Inflammatory macrophage (primary cell): ENCODE data around the gene PTGES3L.
A peak's percentile ranks its signal among the peaks of the same experiment; 100 is the strongest.

Source experiments
- DNase-seq, 2 donors: peaks; one replicate each; pipeline ENCODE4 v3.0.0-alpha.2; 2020 to 2022
- total RNA-seq, 18 experiments: gene quantifications; one replicate each; lab custom pipeline; 2026; ENCODE audit warnings: mixed read lengths in 6 of 18, inconsistent platforms in 2 of 18; lab: John Stamatoyannopoulos, UW

The PTGES3L gene
- total RNA-seq = 0.08 to 1.8 (median 0.38) reads per million in 18 experiments

DNA sequence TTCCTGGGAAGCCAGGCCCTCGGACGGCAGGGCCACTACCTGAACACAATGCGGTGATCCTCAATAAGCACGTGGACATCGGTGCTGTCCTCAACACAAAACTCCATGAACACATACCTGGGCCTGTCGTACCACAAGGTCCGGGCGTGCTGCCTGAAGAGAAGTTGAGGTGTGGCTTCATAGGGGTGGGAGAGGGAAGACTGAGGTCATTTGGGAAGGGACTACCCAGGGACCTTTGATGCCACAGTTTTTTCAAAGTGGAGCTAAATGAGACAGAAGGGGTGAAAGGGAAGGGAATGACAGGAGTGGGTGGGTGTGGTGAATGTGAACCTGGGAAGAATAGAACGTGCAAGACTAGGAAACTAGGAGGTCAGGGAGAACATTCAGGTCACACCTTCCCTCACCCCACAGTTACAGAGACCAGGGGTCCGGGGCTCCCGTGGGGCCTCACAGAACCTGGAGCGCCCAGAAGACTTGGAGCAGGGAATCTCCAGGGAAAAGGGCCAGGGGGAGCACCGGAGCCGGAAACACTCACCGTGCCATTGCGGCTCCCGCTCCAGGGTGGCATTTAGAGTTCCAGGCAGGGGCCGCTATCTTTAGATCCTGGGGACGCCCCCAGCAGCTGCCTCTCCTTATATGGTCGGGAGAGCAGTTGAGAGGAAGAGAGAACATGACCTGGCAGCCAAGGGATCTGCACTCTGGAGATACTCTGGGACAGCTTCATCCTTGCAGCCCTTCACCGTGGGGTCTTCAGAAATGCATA is at the start of gene PTGES3L:
Gene PTGES3L (minus strand): TSS at position 570 of the 763 bp plus-strand sequence. CDS start 27 bp downstream, at position 543.
- peak; percentile 2 to 41 for DNase-seq

DNA sequence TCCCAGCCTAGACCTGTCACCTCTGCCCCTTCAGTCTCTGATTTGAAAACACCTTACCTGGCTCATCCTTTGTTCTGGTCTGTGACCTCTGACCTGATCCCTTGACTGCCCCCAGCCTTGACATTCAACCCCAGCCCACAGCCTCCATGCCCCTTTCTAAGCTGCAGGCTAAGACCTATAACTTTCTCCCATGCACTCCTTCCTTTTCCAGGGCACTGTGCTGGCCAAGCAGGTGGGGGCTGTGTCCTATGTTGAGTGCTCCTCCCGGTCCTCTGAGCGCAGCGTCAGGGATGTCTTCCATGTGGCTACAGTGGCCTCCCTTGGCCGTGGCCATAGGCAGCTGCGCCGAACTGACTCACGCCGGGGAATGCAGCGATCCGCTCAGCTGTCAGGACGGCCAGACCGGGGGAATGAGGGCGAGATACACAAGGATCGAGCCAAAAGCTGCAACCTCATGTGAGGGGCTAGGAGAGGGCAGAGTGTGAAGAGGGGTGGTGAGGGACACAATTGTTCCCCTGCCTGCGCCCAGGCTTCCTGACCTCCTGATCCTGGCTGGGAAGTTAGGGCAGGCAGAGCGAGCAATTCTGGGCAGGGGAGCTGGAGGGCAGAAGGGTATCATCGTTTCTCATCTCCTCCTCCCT is 48.5 kb upstream of the PTGES3L start:
- no peak for DNase-seq

DNA sequence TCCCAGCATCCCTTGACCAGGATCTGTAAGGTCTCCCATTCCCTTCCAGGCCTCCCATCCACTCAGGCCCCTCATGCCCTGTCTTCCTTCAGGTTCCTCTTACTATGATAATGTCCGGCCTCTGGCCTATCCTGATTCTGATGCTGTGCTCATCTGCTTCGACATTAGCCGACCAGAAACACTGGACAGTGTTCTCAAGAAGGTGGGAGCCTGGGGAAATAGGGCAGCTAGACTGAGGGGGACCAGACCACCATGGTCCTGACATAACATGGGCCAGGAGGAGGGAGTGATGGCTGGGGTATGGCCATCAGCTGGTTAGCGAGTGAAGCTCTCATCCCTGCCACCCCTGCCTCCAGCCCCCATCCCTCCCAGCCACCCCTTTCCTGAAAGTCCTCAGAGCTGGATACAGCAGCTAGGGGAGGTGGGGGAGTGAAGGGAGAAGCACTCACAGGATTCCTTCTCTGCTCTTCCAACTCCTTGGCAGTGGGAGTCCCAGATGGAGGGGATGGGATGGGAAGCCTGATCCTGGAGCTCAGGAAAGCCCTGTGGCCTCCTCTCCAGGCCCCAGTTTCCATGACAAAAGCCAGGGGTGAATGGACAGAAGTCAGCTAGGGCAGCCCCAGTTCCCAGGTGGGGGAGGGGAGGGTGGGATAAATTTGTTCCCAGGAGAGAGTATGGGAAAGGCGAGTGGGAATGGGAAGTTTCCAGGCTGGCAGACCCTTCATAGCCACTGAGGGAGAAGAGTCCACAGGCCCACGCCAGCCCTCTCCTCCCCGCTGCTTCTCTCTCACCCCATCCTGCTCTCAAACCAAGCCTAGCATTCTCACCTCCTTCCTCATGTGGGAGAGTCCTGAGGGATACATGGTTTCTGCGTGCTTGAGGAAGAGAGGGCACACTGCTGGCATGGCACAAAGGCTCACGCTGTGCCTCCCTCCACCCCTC is 47.5 kb upstream of the PTGES3L start:
- no peak for DNase-seq

DNA sequence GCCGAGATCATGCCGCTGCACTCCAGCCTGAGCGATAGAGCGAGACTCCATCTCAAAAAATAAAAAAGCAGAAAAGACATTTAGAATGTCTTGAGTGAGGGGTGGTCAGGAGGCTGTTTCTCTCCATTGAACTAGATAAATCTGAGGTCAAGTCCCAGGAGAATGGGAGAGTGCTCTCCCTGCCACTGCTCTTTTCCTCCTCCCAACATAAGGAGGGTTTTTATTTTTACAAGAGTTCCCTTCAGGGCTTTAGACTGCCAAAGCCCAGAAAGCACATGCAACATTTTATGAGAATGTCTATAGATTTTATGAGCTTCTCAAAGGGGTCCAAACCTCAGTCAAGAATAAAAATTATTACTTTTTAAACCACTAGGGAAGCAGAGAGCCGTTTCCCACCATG is 46.7 kb upstream of the PTGES3L start:
- no peak for DNase-seq

DNA sequence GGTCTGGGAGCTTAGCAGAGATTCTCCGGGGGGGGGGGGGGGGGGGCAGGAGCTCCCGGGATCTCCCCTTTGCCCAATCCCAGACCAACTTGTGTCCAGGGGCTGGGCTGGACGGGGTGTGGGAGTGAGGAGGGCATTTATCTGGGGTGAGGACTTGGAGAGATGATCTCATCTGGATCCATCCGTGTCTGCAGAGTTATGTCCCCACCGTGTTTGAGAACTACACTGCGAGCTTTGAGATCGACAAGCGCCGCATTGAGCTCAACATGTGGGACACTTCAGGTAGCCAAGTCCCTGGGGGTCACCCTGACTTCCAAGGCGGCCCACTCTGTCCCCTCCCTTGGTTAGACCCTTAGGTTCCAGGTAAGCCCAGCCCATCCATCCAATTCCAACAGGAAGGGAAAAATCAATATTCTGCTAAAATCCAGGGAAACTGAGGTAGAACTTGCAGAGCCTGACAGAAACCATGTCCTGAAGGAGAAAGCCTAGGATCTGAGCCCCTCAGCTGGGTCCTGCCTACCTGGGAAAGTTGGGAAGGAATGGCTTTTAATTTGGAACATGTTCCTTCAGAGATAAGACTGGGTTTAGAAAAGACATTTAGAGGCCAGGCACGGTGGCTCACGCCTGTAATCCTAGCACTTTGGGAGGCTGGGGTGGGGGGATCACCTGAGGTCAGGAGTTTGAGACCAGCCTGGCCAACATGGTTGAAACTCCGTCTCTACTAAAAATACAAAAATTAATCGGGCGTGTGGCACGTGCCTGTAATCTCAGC is 46.1 kb upstream of the PTGES3L start:
- DNase-seq = no peak

DNA sequence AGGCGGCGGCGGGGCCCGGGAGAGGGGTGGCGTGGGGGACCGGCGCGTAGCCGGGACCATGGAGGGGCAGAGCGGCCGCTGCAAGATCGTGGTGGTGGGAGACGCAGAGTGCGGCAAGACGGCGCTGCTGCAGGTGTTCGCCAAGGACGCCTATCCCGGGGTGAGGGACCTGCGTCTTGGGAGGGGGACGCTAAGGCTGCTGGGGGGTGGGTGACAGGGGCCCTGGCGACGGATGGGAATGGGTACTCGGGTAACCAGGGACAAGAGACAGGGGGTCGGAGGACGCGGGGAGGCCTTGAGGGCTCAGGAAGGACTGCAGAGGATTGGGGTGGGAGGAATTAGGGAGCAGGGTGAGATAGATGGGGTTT is 45.4 kb upstream of the PTGES3L start:
- DNase-seq = no peak

DNA sequence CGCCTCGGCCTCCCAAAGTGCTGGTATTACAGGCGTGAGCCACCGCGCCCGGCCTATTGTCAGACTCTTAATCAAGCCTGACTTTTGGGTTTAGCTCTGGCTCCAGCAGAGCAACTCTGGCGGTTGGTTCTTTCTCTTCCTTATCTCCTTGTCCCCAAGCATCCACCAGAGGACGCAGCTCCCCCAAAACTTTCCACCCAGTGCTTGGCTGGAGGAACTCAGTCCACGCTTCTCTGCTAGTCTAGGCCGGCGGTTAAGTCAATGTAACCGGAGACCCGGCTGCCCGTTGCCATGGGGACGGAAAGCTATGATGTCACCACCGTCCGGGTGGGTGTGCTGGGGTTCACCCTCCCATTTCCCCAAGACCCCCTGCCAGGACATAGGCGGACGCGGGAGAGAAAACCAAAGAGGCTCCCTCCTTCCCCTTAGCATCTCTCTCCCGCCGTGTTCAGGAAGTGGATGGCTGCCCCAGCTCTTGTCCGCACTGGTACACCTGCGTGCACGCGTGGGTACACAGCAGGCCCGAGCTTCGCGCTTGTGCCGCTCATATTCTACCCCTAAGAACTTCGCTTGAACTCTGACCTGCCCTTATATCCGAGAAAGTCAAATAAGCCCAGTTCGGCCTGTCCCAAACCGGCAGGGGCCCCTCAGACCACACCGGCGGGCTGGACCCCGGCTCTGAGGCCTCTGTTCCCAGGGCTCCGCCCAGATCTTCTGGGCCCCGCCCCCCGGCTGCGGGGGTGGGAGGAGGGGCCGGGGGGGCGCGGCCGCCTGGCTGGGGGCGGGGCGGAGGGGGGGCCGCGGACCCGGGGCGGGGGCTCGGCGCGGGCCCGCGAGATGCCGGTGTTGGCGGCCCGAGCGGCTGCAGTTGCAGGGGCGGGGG is 44.8 kb upstream of the PTGES3L start, which contains the start of gene RND2:
Gene RND2 (plus strand): TSS at position 825 of the 883 bp plus-strand sequence. CDS start 117 bp downstream, outside the sequence.
- peak; percentile 89 for DNase-seq

DNA sequence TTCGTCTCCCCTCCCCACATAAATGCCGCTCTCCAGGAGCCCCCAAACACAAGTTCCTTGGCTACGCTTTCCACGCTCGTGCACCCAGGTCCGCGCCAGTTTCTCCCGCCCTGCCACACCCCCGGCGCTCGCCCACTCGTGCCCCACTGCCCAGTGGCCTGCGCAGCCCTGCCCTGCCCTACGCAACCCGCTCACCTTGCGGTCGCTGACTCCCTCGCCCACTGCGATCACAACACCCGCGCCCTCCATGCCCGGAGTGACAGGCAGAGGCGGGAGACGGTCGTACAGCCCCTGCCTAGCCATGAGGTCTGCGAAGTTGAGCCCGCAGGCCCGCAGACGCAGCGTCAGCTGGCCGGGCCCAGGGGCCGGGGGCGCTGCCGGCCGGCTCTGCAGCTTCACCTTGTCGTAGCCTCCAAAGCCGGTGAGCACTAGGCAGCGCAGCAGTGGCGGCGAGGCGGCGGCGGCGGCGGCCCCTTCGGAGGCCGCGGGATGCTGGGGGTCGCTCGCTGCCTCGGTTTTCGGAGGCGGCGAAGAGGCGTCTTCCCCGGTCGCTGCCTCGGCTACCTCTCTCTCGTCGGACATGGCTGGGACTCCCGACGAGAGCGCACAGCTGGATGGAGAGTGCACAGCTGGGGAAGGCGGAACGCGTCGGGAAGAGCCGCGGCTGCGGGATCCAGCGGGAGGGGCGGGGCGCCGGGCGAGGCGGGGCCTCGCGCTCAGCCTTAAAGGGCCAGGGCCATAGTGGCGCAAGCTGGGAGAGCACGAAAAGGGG is 42.0 kb upstream of the PTGES3L start, which contains the start of gene VAT1:
Gene VAT1 (minus strand): TSS at position 645 of the 772 bp plus-strand sequence. CDS start 63 bp downstream, at position 582.
- peak; percentile 78 to 86 for DNase-seq

DNA sequence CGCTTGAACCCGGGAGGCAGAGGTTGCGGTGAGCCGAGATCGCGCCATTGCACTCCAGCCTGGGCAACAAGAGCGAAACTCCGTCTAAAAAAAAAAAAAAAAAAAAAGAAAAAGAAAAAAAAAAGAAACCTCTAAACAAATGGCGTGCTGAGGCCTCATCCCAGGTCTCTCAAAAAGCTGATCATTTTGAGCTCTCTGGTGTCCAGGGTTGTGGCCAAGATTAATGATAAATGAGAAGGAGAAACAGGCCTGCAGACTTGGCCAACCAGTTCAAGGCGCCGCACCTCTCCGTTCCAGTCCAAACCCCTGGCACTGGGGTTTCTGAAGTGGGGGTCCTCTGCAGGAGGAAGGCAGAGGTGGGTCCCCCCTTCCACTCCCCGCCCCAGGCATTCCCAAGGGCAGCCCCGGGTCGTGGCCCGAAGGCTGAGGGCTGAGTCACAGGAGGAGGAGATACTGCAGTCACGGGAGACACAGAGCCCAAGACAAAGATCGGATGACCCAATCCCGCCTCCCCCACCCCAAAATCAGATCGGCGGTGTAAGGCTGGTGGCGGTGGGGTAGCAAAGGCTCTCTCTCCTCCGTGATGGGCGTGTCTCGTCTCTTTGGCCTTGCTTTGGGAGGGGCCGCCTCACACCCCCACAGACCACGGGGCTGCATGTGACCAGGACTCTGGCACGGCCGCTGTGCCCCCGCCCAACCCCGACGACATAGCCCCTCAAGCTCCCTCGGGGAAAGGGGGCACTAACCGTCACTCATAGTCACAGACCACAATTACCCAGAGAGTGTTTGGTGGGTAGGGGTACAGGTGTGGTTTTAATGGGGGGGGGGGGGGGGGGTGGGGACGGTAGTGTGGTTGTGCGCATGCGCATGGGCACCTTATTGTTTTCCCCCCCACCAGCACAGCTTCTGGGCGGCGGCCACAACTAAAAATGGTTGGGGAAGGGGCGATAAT is 41.2 kb upstream of the PTGES3L start:
- DNase-seq = peak; percentile 86 to 92

DNA sequence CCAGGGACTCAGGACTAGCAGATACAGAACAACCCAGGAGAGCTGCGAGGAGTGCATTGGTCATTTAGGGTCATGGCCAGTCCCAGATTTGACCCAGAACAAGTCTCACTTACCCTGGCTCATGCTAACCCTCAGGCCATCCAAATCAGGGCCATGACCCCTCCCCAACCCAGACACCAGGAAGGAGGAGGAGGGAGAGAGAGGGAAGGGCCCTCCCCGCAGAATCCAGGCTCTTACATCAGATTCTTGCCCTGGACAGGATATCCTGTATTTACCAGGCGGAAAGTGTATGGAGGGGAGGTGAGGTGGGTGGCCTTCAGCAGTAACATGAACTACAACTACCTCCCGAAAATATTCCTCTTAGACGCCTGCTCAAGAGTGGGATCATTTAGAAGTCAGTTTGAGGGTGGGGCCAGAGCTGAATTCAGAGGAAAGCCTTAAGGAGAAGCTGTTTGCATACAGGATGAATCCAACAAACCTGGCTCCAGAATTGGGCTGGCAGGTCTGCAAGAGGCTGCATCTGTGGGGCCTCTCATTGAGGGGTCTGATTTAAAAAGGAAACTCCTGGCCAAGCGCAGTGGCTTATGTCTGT is 40.2 kb upstream of the PTGES3L start:
- DNase-seq = peak in 1 of 2 donors; percentile 31

DNA sequence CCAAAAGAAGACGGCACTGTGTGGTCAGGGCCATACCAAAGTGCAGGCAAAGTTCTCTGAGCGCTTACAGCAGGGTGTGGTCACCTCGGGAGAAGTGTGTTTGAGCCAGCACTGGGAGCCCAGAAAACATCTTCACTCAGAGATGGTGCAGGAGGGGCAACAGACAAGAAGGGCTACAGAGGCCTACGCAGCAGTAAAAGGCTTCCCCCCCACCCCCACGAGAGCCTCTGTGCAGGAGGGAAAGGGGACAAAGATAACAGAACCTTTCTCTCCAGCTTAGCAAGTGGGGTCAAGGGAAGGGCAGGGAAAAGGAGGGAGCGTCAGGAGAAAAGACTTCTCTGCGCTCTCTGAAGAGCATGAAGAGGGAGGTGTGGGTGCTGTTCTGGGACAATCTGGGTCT is 39.5 kb upstream of the PTGES3L start:
- no peak for DNase-seq

DNA sequence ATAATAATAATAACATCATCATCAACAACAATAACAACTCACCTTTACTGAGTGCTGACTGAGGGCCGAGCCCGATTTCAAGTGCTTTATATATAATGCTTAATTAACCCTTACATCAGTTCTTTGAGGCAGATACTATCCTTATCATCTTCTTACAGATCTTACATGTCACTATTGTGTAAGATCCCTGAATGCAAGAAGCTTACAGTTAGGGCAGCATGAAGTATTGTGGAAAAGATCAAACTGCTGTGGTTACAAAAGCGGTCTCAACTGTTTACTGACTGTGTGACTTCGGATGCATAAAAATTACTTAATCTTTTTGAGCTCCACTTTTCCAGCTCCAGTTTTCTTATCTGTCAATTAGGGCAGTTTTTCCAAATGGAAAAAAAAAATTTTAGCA is 39.1 kb upstream of the PTGES3L start:
- peak in 1 of 2 donors; percentile 54 for DNase-seq

DNA sequence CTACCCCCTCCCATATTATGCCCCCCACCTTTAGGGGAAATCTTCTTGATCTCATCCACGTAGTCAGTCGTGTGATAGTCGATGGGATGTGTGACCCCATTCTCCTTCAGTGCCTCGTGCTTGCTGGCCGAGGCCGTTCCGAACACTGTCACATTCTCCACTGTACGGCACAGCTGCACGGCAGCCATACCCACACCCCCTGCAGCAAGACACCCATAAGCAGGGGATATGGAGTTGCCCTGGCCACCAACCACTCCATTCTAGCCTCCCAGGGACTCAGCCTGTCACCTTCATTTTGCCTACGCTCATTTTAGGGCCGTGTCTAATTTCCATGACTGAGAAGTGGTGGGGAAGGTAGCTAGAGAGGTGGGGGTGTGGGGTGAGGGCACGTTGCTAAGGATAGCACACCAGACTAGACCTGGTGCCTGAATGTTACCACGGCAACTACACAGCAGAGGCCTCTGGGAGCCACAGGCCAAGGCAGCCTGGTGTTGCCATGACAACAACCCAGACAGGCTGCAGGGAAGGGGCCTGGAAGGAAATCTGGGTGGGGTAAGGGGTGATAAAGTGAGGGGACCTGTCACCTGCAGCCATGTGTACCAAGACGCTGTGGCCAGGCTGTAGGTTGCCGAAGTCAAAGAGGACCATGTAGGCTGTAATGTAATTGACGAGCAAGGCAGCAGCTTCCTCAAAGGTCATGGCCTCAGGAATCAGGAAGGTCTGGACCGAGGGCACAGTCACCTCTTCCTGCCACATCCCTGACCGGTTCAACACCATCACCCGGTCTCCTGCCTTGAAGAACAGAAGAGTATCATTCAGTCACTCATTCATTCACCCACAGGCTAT is 38.4 kb upstream of the PTGES3L start:
- peak; percentile 55 to 58 for DNase-seq

DNA sequence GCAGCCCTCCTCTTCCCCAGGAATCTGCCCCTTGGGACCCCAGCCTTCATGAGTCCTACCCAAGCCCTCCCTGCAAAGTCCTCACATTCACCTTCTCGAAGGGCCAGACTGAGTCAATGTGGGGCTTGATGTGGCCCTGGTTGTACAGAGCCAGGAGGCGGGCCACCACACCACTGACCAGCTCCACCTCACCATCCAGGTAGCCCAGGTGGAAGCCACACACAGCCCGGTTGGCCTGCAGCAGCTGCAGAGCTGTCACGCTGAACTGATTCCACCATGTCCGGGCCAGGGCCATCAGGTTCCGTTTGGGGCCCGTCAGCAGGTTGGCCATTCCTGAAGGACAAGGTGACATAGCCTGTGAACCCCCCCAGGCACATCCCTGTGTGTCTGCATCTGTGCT is 36.3 kb upstream of the PTGES3L start:
- no peak for DNase-seq

DNA sequence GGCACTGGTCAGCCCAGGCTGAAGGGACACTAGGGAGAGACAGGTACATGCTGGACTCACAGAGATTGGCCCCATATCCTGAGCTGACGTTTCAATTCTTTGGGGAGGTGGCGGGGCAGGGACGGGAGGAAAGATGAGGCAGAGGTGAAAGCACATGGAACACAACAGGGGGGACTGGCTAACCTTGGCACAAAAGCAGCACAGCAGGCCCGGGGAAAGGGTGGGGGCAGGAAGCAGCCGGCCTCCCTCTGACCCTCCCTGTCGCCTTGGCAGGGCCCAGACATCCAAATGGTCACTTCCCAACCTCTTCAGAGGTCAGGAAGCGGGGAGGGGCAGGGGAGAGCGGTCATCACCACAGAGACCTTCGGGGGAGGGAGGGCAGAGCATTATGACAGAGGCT is 35.7 kb upstream of the PTGES3L start:
- DNase-seq = no peak

DNA sequence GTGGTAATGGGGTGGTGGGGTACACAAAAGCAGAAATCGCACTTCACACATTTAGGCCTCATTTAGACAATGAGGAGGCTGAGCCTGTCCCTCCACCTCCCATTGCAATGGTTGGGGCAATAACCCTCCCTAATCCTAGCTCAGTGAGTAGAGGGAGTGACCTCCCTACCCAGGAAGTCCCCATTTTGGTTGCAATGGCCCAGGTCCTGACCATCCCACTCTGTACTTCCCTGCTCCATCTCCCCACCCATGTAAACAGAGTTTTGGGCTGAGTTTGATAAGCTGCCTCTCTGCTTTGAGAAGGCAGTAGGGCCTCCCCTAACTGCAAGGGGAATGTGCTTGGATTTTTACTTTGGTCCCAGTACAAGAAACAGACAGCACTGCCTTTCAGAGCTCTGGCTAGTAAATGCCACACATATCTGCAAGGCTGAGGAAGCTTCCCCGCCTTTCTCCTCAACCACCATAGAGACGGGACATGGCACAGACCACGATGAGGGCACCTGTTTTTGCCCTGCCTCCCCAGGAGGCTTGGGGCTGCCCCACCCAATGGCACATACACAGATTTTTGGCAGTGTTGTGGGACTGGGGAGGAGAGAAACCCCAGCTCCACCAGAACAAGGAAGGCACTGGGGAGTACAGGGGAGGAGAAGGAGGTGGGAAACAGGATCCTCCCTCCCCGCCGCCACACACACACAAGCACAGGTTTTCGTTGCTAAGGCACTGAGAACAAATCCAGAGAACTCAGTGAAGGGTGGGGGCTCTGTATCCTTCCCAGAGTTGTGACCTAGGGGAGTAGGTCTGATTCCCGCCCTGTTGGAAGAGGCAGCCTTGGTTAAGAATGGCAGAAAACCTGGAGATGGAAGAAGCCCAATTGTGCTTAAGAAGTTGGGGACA is 35.0 kb upstream of the PTGES3L start:
- no peak for DNase-seq
